Stimulated activated CD4-positive, alpha-beta T cell treated with anti-CD3 and anti-CD28 coated beads, Interleukin-12 subunit alpha, Interleukin-12 subunit beta, amount 100 ng/mL, for 4 hours (primary cell): ENCODE data around the gene COG2.

ENCODE experiments used
- DNase-seq: peaks from one replicate; pipeline ENCODE4 v3.0.0-alpha.2; 2020

Gene COG2

DNA sequence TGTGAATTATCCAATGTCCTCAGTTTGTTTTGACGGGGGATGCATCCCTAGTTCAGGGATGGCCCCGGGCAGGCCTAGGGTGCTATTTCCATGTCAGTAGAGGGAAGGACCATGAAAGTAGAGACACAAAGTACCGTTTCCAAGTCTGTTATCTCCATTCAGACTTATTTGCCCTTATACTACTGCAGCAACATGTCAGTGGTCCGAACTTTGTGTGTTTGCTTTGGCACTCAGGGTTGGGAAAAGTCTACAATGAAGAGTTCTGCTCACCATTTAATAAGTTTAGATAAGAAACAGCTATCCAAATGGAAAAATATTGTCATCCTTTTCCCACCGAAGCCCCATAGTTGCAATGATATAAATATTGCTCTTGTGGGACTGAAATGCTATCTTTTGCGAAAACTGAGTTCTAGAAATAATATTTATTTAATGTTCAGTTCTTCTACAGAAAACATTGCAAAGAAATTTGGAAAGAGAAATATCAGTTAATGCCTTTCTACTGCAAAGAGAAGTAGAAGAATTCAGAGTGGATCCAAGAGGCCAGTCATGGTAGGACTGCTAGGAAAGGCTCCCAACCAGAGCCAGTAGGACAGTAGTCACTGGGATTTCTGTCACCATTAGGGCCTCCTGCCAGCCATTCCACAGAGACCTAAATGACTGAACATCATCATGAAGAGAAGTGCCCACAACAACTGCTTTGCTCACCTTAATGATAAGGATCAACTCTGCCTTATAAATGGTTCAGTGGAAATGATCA lies 83.2 kb downstream of the COG2 start:
- DNase-seq: no peak

DNA sequence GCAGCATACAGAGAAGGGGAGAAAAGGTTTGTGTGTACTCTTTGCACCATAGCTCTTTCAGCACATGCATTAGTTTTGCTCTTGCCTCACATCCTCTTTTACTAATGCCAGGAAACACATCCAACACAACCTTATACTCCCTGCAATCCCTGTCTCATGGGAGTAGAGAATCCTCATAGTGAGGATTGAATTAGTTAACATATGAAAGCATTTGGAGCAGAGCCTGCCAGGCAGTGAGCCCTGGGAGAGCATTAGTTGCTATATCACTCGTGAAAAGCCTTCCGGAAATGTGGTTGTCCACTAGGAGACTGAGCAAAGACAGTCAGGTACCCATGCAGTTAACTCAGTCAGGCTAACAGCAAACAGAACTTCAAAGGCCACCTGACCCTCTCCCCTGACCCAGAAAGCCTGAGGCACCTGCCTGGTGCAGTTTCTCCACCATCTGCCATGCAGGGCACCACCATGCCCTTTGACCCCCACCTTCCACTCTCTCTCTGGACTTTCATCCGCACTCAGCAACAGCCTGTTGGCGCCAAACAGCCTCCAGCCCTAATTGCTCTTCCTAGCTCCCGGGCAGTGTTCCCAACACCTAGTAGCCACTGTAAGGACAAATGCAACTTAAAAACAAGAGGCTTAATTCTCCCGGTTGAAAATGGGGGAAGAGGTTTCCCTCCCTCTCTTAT lies 86.6 kb downstream of the COG2 start:
- no peak for DNase-seq

DNA sequence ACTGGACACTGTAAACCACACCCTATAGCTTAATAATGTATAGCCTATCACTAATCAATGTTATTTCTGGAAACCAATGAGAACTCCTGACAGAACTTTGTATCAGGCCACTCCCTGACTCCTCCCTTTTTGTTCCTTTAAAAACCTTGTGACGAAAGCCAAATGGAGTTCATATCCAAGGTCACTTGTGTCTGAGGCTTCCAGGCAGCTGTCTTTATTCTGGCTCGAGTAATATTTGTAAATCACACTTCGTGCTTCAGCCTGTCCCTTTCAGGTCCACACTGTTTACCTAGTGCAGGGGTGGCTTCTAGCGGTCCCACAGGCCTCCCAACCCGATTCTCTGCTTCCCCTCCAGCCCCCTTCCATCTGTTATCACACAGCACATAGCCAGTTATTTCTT lies 88.7 kb downstream of the COG2 start:
- no peak for DNase-seq

- no peak for DNase-seq
Observed at GRCh38 chr1:230735447-230735846, 93.2 kb downstream of the COG2 start.

DNA sequence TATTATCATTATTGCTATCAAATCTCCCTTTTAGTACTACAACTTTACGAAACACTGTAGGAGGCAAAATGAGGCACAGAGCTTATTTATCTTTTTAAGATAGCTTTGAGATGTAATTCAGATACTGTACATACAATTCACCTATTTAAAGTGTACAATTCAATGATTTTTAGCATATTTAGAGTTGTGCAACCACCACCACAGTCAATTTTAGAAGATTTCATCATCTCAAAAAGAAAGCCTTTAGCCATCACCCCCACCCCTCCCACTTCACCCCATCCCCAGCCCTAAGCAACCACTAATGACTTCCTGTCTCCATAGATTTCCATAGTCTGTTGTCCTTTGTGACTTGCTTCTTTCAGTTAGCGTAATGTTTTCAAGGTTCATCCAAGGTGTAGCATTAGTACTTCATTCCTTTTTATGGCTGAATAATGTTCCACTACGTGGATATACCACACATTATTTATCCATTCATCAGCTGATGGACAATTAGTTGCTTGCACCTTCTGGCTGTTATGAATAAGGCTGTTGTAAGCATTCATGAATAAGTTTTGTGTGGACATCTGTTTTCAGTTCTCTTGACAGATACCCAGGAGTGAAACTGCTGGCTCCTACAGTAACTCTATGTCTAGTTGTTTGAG lies 95.5 kb downstream of the COG2 start:
- no peak for DNase-seq

DNA sequence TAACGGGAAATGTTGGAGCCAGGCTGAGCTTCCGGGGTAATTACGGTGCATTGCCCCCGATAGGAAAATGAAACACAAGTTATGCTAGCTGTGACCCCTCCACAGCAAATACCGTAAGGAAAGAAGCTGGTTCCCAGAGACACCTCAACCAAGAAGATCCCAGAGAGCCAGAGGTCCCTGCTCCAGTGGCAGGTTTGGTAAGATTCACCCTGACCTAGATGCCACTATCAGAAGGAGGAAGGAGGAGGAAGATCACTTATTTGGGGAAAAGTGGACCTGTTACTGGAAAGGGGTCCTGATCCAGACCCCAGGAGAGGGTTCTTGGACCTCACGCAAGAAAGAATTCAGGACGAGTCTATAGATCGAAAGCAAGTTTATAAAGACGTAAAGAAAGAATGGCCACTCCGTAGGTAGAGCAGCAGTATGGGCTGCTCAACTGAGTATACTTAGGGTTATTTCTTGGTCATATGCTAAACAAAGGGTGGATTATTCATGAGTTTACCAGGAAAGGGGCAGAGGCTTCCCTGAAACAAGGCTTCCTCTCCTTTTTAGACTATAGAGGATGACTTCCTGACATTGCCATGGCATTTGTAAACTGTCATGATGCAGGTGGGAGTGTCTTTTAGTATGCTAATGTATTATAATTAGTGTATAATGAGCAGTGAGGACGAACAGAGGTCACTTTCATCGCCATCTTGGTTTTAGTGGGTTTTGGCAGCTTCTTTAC lies 97.4 kb downstream of the COG2 start:
- DNase-seq: no peak
